B cell (primary cell): Measurements from ENCODE around the gene AFF3. TPM values are rescaled to one million over a fixed set of nuclear protein-coding genes. Genes with fewer than 3 reads are reported as not detected.

ENCODE experiments used
- ATAC-seq: fragments of 200-7000 bp; cut with Tn5 transposase; one replicate; pipeline ENCODE4 v1.10.0; 2021; ENCODE audit warnings: low read depth, mild to moderate bottlenecking, moderate number of reproducible peaks, moderate library complexity
- CTCF ChIA-PET: fragments of 350-600 bp; sonication (Branson Sonifier 250); formaldehyde crosslinking; loops from one replicate; lab custom pipeline; 2021; ENCODE audit warnings: antibody characterized with exemption, inconsistent platforms; lab: Charles Lee
- POLR2A ChIA-PET: fragments of 350-600 bp; sonication (Branson Sonifier 250); formaldehyde crosslinking; loops from one replicate; lab custom pipeline; 2021; ENCODE audit warnings: antibody characterized with exemption; lab: Charles Lee
- DNase-seq: peaks from one replicate; pipeline ENCODE4 v3.0.0; 2013
- H2AFZ ChIP-seq: 2 replicates; pipeline ENCODE4 v1.6.1; 2012; ENCODE audit warnings: mild to moderate bottlenecking, low read depth, low read length; ENCODE audit not compliant: insufficient read depth, poor library complexity, severe bottlenecking
- H3K27ac ChIP-seq, 2 donors: 1 replicate in 1 of 2; 2 replicates in 1 of 2; pipeline ENCODE4 v1.5.1; 2012 to 2013; ENCODE audit warnings: low read length in 2 of 2, mild to moderate bottlenecking in 2 of 2, moderate library complexity in 1 of 2
- H3K27me3 ChIP-seq, 4 experiments: fragments of 200-600 bp in 1 of 4; sonication (generic) in 1 of 4; replicated peaks in 1 of 4; 1 replicate in 2 of 4; 2 replicates in 2 of 4; pipeline versions ENCODE4 v1.6.1 to v1.7.0; 2013 to 2016; ENCODE audit warnings: low read length in 3 of 4, mild to moderate bottlenecking in 2 of 4, mixed read lengths in 1 of 4, moderate library complexity in 1 of 4; ENCODE audit not compliant: insufficient read depth in 4 of 4, control insufficient read depth in 3 of 4; ENCODE audit errors: control extremely low read depth in 1 of 4
- H3K36me3 ChIP-seq, 2 experiments: replicated peaks in 1 of 2; 1 replicate in 1 of 2; 2 replicates in 1 of 2; pipeline versions ENCODE4 v1.6.1 to v1.7.1; 2013; ENCODE audit warnings: low read length in 1 of 2; ENCODE audit not compliant: insufficient read depth in 2 of 2, control insufficient read depth in 1 of 2; ENCODE audit errors: control extremely low read depth in 1 of 2, extremely low read depth in 1 of 2
- H3K4me1 ChIP-seq, 2 donors: fragments of 200-600 bp in 1 of 2; sonication (generic) in 1 of 2; 1 replicate in 1 of 2; 2 replicates in 1 of 2; pipeline versions ENCODE4 v1.5.1 to v1.6.1; 2013 to 2017; ENCODE audit warnings: low read length in 2 of 2; ENCODE audit not compliant: control insufficient read depth in 2 of 2, insufficient read depth in 2 of 2
- H3K4me2 ChIP-seq: replicated peaks from 2 replicates; pipeline ENCODE3; 2012; ENCODE audit warnings: mild to moderate bottlenecking, low read depth, low read length; ENCODE audit not compliant: poor library complexity, severe bottlenecking
- H3K4me3 ChIP-seq, 5 experiments: fragments of 200-600 bp in 1 of 5; sonication (generic) in 1 of 5; 1 replicate in 3 of 5; 2 replicates in 2 of 5; pipeline versions ENCODE4 v1.5.1 to v1.7.0; 2011 to 2016; ENCODE audit warnings: low read length in 4 of 5, mild to moderate bottlenecking in 4 of 5, low read depth in 2 of 5, control low read depth in 1 of 5, moderate library complexity in 1 of 5; ENCODE audit not compliant: insufficient read depth in 1 of 5; ENCODE audit errors: control extremely low read depth in 1 of 5, extremely low read depth in 1 of 5
- H3K79me2 ChIP-seq: fragments of 200-600 bp; sonication (generic); one replicate; pipeline ENCODE4 v1.6.0; 2016; ENCODE audit warnings: low read length; ENCODE audit not compliant: control insufficient read depth, insufficient read depth
- H3K9ac ChIP-seq: fragments of 200-600 bp; sonication (generic); 2 replicates; pipeline ENCODE4 v1.6.1; 2017; ENCODE audit warnings: mild to moderate bottlenecking, low read length, moderate library complexity
- H3K9me3 ChIP-seq, 3 donors: one replicate each; pipeline versions ENCODE4 v1.6.1 to v1.7.1; 2013; ENCODE audit warnings: low read length in 2 of 3; ENCODE audit not compliant: control insufficient read depth in 2 of 3, insufficient read depth in 1 of 3; ENCODE audit errors: control extremely low read depth in 1 of 3
- H4K20me1 ChIP-seq: 2 replicates; pipeline ENCODE4 v1.6.0; 2012; ENCODE audit warnings: mild to moderate bottlenecking, low read length; ENCODE audit not compliant: insufficient read depth, control insufficient read depth, poor library complexity, severe bottlenecking
- H3K27ac Mint-ChIP-seq: one replicate; pipeline ENCODE4 v1.8.0; 2021; ENCODE audit warnings: mixed read lengths
- H3K27me3 Mint-ChIP-seq: one replicate; pipeline ENCODE4 v1.8.0; 2021; ENCODE audit warnings: mixed read lengths
- H3K4me1 Mint-ChIP-seq: one replicate; pipeline ENCODE4 v1.8.0; 2021; ENCODE audit warnings: mixed read lengths
- H3K4me3 Mint-ChIP-seq: one replicate; pipeline ENCODE4 v1.8.0; 2021; ENCODE audit warnings: mixed read lengths
- H3K9me3 Mint-ChIP-seq: one replicate; pipeline ENCODE4 v1.8.0; 2022; ENCODE audit warnings: mixed read lengths; ENCODE audit not compliant: insufficient read depth
- CTCF ChIP-seq: fragments of 200-600 bp; IDR thresholded peaks from one replicate; pipeline ENCODE4 v1.8.0; 2022; ENCODE audit warnings: antibody characterized with exemption, mild to moderate bottlenecking
- EZH2 ChIP-seq: IDR thresholded peaks from 2 replicates; pipeline ENCODE4 v1.6.1; 2012; ENCODE audit warnings: borderline replicate concordance, low read depth, mild to moderate bottlenecking, moderate library complexity, low read length; ENCODE audit not compliant: insufficient read depth, poor library complexity, severe bottlenecking
- WGBS: methylation state at CpG from one replicate; pipeline ENCODE4 v1.1.5; 2013; ENCODE audit warnings: missing lambda C conversion rate; ENCODE audit not compliant: insufficient coverage; 5-methylcytosine and 5-hydroxymethylcytosine counted together
- intact Hi-C: fragments of 100-400 bp; cut with micrococcal nuclease; formaldehyde crosslinking; loops from one replicate; pipeline ENCODE4 v1.10.0; 2022
- polyA plus RNA-seq: library from polyadenylated mRNA; depleted of rRNA; stranded (reverse); fragments of >200 nt; gene quantifications from 2 replicates; pipeline ENCODE4 v1.2.3, GENCODE V29; 2012
- total RNA-seq, 2 donors: library from RNA; stranded (reverse); fragments of 120-200 nt in 1 of 2; gene quantifications; 1 replicate in 1 of 2; 2 replicates in 1 of 2; pipeline versions ENCODE4 v1.2.3 to v1.2.4, GENCODE V29; 2013 to 2022

Gene AFF3
- total and polyA plus RNA-seq, 2 donors (not counting 1 experiment from before 2014, with no cell fraction given): 117 to 830 TPM

DNA sequence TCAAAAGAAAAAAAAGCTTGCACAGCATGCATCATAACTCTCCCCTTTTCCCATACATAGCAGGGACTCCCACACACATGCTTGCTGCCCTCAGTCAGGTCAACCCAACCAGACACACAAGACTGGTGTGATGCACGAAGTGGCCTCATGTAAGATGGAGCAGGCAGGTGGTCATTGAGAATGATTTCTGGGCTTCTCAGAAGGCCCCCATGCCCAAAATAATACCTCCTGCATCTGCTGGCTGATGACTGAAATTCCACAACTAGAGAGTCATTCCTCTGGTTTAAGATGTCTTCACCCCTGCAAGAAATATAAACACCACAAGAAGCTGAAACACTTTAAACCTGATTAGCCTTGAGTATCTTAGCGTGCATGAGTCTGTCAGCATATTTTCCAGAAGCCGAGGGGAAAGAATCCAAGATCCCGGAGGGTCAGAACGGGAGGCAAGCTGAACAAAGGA lies 131.1 kb downstream of the AFF3 start:
- Histone ChIP-seq H3K4me1 (peaks cover 5 to 11% of the 10 kb centered on the region in 2 donors), H3K27me3 (no peaks in the 10 kb centered on the region), H2AFZ (no peak overlapping the region), H3K27ac (no peak overlapping the region), H3K79me2 (peaks cover 86% of the 10 kb centered on the region), H4K20me1 (peaks cover 95% of the 10 kb centered on the region), H3K4me3 (no peak overlapping the region), H3K9ac (no peak overlapping the region), H3K4me2 (no peak overlapping the region), H3K9me3 (no peaks in the 10 kb centered on the region), H3K36me3 (peaks cover 11 to 67% of the 10 kb centered on the region in 2 experiments)
- Mint-ChIP-seq H3K4me1 (peaks cover 42% of the 10 kb centered on the region), H3K27me3 (no peaks in the 10 kb centered on the region), H3K27ac (peak overlapping the region; percentile 50), H3K4me3 (no peak overlapping the region), H3K9me3 (no peaks in the 10 kb centered on the region)
- ATAC-seq (no peak), DNase-seq (no peak)
- intact Hi-C loops: loop anchor here (5.0 kb wide), 1 partner anchor 231 kb away; no protein-coding TSS in a partner anchor
- CTCF ChIA-PET: interaction anchor here (1.2 kb wide), 1 partner anchor 231 kb away, joined by 3 read pairs; no protein-coding TSS in a partner anchor
- POLR2A ChIA-PET: no interaction called here
- TF ChIP-seq EZH2 (no peak), CTCF (no peak)
- WGBS: 100% methylated on average over 5 of the region's 5 CpGs

DNA sequence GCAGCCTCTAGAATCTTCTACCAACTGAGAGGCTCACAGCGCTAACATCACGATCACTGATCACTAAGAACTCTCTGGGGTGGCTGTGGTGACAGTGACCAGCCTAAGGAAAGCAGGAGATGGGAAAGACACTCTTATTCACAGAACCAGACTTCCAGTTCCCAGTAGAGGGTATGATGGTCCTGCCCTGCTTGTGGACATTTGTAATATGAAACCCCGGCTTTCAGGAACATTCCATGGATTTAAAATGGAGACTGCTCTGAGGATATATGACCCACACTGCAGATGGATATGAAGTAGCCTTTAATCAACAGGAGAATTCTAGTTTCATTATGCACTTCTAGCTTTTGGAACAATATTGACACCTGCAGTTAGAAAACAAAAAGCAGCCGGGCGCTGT lies 131.8 kb downstream of the AFF3 start:
- Histone ChIP-seq H2AFZ (no peak overlapping the region), H3K4me1 (peaks cover 5 to 11% of the 10 kb centered on the region in 2 donors), H4K20me1 (peaks cover 94% of the 10 kb centered on the region), H3K9ac (no peak overlapping the region), H3K4me3 (no peak overlapping the region), H3K27ac (peak overlapping the region in 1 of 2 donors; percentile 16), H3K4me2 (no peak overlapping the region), H3K79me2 (peaks cover 79% of the 10 kb centered on the region), H3K9me3 (no peaks in the 10 kb centered on the region), H3K36me3 (peaks cover 11 to 69% of the 10 kb centered on the region in 2 experiments), H3K27me3 (no peaks in the 10 kb centered on the region)
- CTCF ChIA-PET: no interaction called here
- TF ChIP-seq CTCF (no peak), EZH2 (no peak)
- Mint-ChIP-seq H3K27me3 (no peaks in the 10 kb centered on the region), H3K9me3 (no peaks in the 10 kb centered on the region), H3K4me1 (peaks cover 42% of the 10 kb centered on the region), H3K4me3 (no peak overlapping the region), H3K27ac (no peak overlapping the region)
- POLR2A ChIA-PET: no interaction called here
- 100% methylated on average over 1 of the region's 5 CpGs for WGBS
- ATAC-seq (no peak), DNase-seq (no peak)
- intact Hi-C loops: loop anchor here (5.0 kb wide), 1 partner anchor 232 kb away; no protein-coding TSS in a partner anchor
